SJSA1 (cell line): ENCODE measurements around the gene ARL17B. TPM values are rescaled to one million over a fixed set of nuclear protein-coding genes. Genes with fewer than 3 reads are reported as not detected.
A peak's percentile ranks its signal among the peaks of the same experiment; 100 is the strongest.
"Not testable (repeated sequence)": the region's sequence is repeated elsewhere in the genome, so short reads cannot be mapped to it uniquely, and the experiment has no call there.

ENCODE experiments used
- DNase-seq, 2 experiments: peaks; one replicate each; pipeline ENCODE4 v3.0.0-alpha.2; 2015 to 2020; ENCODE audit warnings: low spot score in 2 of 2, low read depth in 1 of 2
- H3K27ac ChIP-seq: fragments of 250-450 bp; sonication (Bioruptor Pico); 2 replicates; pipeline ENCODE4 v1.5.1; 2020; ENCODE audit warnings: mild to moderate bottlenecking, moderate library complexity
- H3K27me3 ChIP-seq: fragments of 250-450 bp; sonication (Bioruptor Pico); replicated peaks from 2 replicates; pipeline ENCODE4 v1.5.1; 2020; ENCODE audit warnings: mild to moderate bottlenecking, moderate library complexity
- H3K36me3 ChIP-seq: fragments of 250-450 bp; sonication (Bioruptor Pico); 2 replicates; pipeline ENCODE4 v1.5.1; 2020; ENCODE audit warnings: mild to moderate bottlenecking
- H3K4me1 ChIP-seq: fragments of 250-450 bp; sonication (Bioruptor Pico); replicated peaks from 2 replicates; pipeline ENCODE4 v1.6.1; 2021; ENCODE audit warnings: mild to moderate bottlenecking
- H3K4me3 ChIP-seq: fragments of 250-450 bp; sonication (Bioruptor Pico); 2 replicates; pipeline ENCODE4 v1.5.1; 2020; ENCODE audit warnings: mild to moderate bottlenecking
- H3K9me3 ChIP-seq: fragments of 250-450 bp; sonication (Bioruptor Pico); replicated peaks from 2 replicates; pipeline ENCODE4 v1.5.1; 2020; ENCODE audit warnings: mild to moderate bottlenecking
- total RNA-seq: library from RNA; depleted of rRNA; stranded (reverse); fragments of >200 nt; shearing (Covaris generic); gene quantifications from 2 replicates; pipeline ENCODE4 v1.2.3, GENCODE V29; 2014

ARL17B gene
- total RNA-seq, 1 experiment from 2014 or later: 13.8 TPM

DNA sequence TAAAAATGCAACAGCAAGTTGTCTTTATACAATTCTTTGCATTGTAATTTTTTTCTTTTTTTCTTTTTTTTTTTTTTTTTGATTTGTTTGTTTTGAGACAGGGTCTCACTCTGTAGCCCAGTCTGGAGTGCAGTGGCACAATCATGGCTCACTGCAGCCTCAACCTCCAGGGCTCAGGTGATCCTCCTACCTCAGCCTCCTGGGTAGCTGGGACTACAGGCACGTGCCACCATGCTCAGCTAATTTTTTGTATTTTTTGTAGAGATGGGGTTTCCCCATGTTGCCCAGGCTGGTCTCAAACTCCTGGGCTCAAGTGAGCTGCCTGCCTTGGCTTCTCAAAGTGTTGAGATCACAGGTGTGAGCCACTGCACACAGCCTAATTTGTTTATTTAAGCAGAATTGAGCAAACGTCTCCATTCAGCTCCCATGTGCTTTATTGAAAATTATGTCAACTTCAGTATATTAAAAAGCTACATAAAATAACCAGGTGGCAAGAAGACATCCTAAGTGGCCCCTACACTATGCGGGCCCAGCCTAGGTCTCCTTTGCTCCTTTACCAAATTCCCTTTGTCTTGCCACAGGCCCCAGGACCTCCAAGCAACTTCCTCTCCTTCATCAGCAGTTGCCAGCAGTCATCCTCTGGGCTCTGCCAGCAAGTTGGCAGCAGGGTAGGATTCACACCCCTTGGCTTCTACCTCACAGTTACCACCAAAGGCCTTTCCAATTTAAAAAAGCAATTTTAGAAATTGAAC is 84.7 kb downstream of the ARL17B start:
- not testable (repeated sequence) for H3K9me3 ChIP-seq, H3K4me1 ChIP-seq, H3K36me3 ChIP-seq, H3K27ac ChIP-seq, DNase-seq, H3K4me3 ChIP-seq, H3K27me3 ChIP-seq

DNA sequence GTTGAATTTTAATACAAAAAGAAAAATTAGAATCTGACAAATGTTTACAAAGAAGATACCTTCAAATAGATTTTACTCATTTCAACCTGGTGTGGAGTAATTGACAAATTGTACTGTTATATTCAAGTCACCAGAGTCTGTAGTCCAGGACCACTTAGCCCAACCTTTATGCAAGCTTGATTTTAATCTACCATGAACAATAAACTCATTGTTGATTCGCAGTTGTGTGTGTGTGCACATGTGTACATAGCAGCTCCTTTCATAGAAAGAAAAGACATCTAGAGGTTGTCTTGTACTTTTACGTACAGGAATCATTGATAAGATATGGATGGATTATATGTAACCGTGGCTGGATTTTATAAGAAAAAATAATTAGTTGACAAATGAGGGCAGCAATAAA is 87.3 kb downstream of the ARL17B start:
- Histone ChIP-seq H3K27ac (no peak overlapping the region), H3K4me1 (no peaks in the 10 kb centered on the region), H3K9me3 (peaks cover 5% of the 10 kb centered on the region; the same call in 1 of the 2 replicates), H3K4me3 (no peak overlapping the region), H3K27me3 (no peaks in the 10 kb centered on the region), H3K36me3 (no peaks in the 10 kb centered on the region)
- no peak for DNase-seq

DNA sequence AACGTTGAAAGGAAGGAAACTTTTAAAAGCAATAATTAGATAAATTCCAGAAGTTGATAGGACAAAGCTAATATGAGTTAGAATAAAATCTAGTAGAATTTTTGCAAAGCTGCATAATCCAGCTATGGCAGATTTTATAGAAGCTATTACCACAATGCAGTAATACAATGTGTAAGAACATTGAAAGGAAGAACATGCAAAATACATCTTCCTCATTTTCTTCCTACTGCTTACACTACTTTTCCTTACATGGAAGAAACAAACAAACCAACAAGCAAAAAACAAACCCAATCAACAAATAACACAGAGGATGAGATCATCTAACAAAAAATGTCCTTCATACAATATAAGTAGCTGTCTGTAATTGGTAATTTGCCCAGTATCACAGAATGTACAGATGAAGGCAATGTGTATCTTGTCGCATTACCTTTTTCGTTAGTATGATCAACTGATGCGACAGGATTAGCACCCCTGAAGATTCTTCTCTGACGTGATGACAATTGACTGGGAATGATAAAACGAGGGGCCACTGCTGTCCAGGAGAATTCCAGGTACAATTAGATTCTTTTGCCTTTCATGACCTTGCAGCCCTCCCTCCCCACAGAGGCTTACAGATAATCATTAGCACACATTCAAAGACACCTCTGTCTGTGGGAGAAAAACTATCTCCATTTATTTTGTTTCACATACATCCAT is 87.9 kb downstream of the ARL17B start:
- Histone ChIP-seq H3K4me3 (no peak overlapping the region), H3K36me3 (no peaks in the 10 kb centered on the region), H3K4me1 (no peaks in the 10 kb centered on the region), H3K9me3 (peaks cover under 1% of the 10 kb centered on the region; the same call in 1 of the 2 replicates), H3K27ac (no peak overlapping the region), H3K27me3 (no peaks in the 10 kb centered on the region)
- DNase-seq: no peak

DNA sequence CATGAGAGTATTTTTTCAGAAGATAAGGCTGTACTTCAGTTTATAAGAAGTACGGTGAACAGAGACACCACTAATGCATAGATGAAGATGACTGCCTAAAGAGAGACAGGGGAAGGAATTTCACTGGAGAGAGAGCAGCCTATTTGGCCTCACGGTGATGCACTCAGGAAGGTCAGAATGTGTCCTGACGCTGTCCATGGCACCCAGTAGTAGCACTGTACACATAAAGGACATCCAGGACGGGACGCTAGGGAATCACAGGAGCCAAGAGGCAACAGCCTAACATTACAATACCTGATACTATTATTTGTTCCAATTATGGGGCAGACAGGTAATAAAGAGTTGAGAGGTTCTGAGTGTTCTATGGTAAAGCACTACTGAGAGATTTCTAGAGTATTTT is 91.5 kb downstream of the ARL17B start:
- peaks cover 23% of the 10 kb centered on the region for H3K4me1 ChIP-seq
- DNase-seq: no peak
- no peaks in the 10 kb centered on the region for H3K27me3 ChIP-seq
- no peaks in the 10 kb centered on the region for H3K9me3 ChIP-seq
- no peak overlapping the region for H3K27ac ChIP-seq
- H3K36me3 ChIP-seq: peaks cover 5% of the 10 kb centered on the region; the same call in 1 of the 2 replicates
- no peak overlapping the region for H3K4me3 ChIP-seq

DNA sequence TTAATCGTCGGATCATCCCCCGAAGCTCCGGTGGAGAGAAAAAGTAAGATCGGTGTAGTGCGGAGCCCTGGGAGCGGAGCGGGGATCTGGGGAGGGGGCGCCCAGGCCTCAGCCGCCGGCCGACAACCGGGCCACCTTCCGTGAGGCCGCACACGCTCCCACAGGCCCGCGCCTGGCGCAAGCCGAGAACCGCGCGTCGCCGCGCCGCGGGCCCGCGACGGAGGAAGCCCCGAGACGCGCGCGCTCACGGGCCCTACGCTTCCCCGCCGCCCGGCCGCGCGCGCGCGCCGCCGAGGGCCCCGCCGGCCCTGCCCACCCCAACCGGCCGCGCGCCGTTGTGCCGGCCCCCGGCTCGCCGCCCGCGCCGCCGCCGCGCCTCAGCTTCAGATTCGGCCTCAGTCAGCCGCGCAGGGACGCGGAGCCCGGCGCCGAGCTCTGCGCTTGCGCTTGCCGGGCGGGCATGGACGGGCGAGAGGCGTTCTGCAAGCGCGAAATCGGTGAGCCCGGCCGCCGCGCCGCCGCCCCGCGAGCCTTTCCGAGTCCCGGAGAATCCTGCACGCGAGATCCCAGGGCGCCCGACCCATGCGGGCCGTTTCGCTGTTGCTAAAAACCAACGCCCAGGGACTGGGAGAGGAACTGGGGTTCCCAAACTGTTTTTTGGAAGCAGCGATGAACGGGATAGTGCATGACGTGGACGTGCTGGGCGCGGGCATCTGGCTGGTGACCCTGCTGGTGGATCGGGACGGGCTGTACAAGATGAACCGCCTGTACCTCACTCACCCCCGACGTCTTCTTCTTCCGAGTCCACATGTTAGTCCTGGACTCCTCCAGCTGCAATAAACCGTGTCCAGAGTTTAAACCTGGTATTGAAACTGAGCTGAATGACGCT is 94.7 kb downstream of the ARL17B start:
- Histone ChIP-seq H3K4me3 (peak overlapping the region; percentile 83), H3K27ac (peak overlapping the region; percentile 74), H3K9me3 (no peaks in the 10 kb centered on the region), H3K27me3 (no peaks in the 10 kb centered on the region), H3K36me3 (peaks cover 5% of the 10 kb centered on the region; the same call in 1 of the 2 replicates), H3K4me1 (peaks cover 52% of the 10 kb centered on the region)
- peak; percentile 89 to 90 for DNase-seq

DNA sequence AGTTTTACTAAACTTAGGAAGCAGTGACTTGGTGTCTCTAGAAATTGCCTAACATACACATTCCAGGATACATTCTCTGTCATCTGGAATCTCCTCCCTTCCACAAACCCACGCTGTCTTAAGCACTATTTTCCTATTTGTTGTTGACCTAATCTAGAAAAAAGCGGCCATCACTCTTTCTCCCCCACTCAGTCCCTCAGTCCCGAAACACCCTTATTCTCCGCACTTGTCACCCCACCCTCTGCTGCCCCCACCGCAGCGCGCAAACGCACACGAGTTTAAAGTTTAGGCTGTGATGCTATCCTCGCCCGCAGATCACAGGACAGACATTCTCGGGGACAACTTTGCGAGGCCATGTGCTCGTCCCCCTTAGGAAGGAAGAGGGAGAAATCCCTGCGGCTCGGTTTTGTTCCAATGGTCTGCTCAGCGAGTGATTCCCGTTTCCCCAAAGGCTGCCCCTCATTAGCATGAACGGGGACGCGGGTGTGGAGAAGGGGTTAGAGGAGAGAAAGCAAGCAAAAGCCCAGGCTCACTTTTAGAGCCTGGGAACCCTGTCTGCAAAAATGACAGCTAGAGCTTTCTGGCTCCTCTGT is 95.4 kb downstream of the ARL17B start:
- not testable (repeated sequence) for H3K36me3 ChIP-seq, H3K9me3 ChIP-seq, H3K27me3 ChIP-seq
- Histone ChIP-seq H3K27ac (peak overlapping the region; percentile 95), H3K4me1 (peaks cover 52% of the 10 kb centered on the region), H3K4me3 (peak overlapping the region; percentile 83)
- DNase-seq: peak in 1 of 2 experiments; percentile 34

DNA sequence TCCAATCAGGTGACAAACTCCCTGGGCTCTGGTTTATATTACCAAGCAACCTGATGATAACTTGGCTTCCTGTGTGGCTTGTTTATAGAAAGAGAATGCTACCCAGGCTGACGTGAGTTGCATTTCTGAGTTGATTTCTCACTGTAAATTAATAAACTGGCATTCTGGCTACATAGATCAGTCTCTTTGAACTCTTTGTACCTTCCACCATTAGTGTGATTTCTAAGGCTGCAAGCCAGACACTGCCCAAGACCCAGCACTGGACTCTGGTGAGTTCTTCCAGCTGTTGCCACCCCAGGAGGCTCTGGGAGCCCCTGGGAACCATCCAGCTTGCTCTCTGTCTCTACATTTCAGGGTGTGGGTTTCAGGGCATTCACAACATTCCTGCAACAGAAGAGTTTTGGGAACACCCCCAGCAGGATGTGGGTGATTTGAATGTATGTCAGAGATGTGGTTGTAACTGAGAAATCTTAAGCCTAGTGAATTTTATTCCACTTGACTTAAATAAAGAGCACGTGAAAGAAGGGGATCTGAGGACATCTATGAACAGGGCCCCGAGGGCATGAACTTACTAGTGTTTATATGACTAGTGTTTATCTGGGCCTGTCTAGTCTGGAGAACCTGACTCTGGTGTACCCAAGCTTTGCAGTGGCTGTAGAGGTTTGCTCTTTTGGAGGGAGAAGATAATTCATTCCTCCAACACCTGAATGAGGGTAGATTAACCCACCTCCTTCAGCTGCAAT is 96.9 kb downstream of the ARL17B start:
- Histone ChIP-seq H3K4me3 (no peak overlapping the region), H3K27me3 (no peaks in the 10 kb centered on the region), H3K4me1 (peaks cover 52% of the 10 kb centered on the region), H3K27ac (peak overlapping the region; percentile 95), H3K9me3 (no peaks in the 10 kb centered on the region), H3K36me3 (peaks cover 5% of the 10 kb centered on the region; the same call in 1 of the 2 replicates)
- DNase-seq: peak; percentile 80 to 97

DNA sequence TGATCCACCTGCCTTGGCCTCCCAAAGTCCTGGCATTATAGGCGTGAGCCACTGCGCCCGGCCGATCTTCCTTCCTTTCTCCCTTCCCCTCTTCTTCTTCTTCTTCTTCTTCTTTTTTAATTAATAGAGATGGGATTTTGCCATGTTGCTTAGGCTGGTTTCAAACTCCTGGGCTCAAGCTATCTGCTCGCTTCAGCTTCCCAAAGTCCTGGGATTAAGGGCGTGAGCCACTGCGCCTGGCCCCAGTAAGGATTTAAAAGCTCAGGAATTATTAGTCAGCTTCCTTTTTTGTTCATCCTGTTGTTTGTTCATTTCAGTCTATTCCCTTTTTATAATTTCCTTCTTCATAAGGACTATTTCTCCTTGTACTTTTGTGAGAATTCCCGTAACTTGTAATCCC is 99.3 kb downstream of the ARL17B start:
- H3K27me3 ChIP-seq: no peaks in the 10 kb centered on the region
- H3K9me3 ChIP-seq: no peaks in the 10 kb centered on the region
- H3K4me1 ChIP-seq: peaks cover 49% of the 10 kb centered on the region
- no peak overlapping the region for H3K27ac ChIP-seq
- H3K36me3 ChIP-seq: peaks cover 4% of the 10 kb centered on the region; the same call in 1 of the 2 replicates
- no peak overlapping the region for H3K4me3 ChIP-seq
- DNase-seq: no peak

DNA sequence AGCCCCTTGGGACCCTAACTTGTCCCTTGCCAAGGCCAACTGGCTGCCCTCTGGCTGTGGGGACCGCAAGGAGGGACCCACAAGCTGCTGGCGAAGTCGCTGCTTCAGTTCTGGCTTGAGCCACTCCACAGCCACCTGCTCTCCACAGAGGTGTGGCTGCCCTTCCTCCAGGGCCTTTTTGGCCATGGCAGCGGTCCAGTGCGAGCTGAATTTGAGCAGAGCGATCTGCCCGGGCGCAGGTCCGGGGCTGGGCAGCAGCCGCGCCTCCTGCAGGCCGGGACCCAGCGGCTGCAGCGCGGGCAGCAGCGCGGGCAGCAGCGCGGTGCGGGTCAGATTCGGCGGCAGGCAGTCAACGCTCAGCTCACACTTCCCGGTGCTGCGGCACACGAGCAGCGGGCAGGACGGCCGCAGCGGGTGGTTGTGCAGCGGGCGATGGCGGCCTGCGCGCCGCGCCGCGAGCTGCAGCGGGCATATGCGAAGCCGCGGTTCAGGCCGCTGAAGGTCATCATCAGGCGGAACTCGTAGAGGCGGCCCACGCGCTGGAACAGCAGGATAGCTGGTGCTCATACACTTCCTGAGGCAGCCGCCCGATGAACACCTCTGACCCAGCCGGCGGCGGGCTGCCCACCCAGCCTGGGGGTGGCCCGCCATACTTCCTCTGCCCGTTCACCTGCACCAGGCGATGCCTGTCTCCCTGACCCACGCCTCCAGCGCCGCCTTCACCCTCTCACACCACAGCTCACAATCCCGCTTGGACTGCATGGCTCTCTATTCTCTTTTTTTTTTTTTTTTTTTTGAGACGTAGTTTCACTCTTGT is 101.5 kb downstream of the ARL17B start:
- H3K4me3 ChIP-seq, H3K27me3 ChIP-seq, H3K27ac ChIP-seq, H3K36me3 ChIP-seq, DNase-seq, H3K9me3 ChIP-seq: not testable (repeated sequence)
- H3K4me1 ChIP-seq: peaks cover 29% of the 10 kb centered on the region

DNA sequence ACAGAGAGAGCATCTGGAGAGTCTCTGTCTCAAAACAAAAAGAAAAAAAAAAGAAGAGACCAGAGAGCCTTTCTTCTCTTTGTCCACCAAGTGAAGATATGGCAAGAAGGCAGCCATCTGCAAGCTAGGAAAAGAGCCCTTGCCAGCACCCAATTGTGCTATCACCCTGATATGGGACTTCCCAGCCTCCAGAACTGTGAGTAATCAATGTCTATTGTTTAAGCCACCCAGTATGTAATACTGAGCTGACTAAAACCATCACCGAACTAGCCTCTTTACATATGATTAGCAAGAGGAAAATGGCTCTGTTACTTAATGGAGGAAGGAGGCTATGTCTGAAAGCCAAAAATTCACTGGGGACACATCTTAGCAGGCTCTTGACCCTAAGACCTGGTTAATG is 105.2 kb downstream of the ARL17B start:
- H3K27ac ChIP-seq, H3K4me1 ChIP-seq, H3K4me3 ChIP-seq, DNase-seq, H3K27me3 ChIP-seq, H3K9me3 ChIP-seq, H3K36me3 ChIP-seq: not testable (repeated sequence)

DNA sequence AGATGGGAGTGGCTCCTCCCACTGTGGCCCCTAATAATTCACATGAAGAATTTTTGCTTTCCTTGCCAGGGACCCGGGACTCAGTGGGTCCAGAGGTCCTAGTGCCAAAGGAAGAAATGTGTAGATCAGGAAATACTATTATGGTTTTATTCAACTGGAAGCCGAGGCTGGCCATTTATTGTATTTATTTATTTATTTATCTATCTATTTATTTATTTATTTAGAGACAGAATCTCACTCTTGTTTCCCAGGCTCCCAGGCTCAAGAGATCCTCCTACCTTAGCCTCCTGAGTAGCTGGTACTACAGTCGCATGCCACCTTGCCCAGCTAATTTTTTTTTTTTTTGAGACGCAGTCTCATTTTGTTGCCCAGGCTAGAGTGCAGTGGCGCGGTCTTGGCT is 107.4 kb downstream of the ARL17B start:
- H3K27ac ChIP-seq, H3K4me1 ChIP-seq, H3K36me3 ChIP-seq, H3K9me3 ChIP-seq, DNase-seq, H3K27me3 ChIP-seq, H3K4me3 ChIP-seq: not testable (repeated sequence)

DNA sequence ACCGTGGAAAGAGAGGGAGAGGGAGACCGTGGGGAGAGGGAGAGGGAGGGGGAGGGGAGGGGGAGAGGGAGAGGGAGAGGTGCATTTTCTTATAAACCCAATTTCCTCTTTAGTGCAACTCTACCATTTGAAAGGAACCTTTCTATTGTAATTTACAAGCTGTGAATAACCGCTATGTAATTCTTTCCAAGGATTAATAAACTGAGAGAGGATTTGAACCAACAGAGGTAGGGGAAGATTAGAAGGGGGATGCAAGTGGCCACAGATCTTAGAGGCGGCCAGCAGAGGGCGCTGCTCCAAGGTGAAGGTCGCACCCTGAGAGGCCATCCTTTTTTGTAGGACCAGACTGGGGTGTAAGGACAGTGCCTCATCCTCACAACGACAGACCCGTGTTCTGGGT is 107.8 kb downstream of the ARL17B start:
- H3K36me3 ChIP-seq, H3K27ac ChIP-seq, H3K4me1 ChIP-seq, H3K4me3 ChIP-seq, H3K27me3 ChIP-seq, H3K9me3 ChIP-seq: not testable (repeated sequence)
- peak; percentile 47 to 71 for DNase-seq
